Subcutaneous adipose tissue (tissue), 4 donors: ENCODE results near the gene SAE1. TPM values are rescaled to one million over a fixed set of nuclear protein-coding genes. Genes with fewer than 3 reads are reported as not detected.

Experiments
- total RNA-seq, 4 donors: library from RNA; depleted of rRNA; stranded (reverse); fragments of >200 nt; gene quantifications; one replicate each; pipeline ENCODE4 v1.1.0, GENCODE V29; 2016
- TF ChIP-seq, protein P1 (sequence below): fragments of 450-650 bp; IDR thresholded peaks from one replicate; pipeline ENCODE4 v1.5.1; 2016; ENCODE audit warnings: low read depth, mild to moderate bottlenecking, control low read depth, antibody characterized with exemption, moderate library complexity

The SAE1 gene
- total RNA-seq, 4 donors from 2014 or later: 43.9 to 56.7 (median 51.4) TPM

DNA sequence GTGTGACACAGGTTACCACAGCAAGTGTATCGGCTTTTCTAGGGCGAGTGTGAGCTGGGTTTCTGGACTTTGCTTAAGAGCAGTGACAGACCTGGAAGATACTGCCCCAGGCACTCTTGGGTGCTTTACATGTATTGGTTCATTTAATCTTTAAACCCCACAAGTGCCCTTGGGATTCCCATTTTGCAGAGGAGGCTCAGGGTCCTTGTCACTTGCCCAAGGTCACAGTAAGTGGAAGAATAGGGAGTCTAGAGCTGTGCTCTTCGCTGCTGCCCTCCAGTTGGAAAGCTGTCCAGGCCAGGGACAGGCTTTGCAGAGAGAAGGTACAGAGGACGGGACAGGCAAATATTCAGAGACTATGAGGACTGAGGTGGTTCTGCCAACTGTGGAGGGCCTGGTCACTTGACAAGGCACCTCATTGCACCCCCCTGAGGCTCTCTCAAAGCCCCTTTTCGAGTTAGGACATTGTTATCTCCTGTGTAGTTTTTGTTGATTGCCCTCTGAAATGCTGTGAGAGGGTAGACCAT, 57.9 kb downstream of the SAE1 start:
- TF ChIP-seq, protein P1, sequence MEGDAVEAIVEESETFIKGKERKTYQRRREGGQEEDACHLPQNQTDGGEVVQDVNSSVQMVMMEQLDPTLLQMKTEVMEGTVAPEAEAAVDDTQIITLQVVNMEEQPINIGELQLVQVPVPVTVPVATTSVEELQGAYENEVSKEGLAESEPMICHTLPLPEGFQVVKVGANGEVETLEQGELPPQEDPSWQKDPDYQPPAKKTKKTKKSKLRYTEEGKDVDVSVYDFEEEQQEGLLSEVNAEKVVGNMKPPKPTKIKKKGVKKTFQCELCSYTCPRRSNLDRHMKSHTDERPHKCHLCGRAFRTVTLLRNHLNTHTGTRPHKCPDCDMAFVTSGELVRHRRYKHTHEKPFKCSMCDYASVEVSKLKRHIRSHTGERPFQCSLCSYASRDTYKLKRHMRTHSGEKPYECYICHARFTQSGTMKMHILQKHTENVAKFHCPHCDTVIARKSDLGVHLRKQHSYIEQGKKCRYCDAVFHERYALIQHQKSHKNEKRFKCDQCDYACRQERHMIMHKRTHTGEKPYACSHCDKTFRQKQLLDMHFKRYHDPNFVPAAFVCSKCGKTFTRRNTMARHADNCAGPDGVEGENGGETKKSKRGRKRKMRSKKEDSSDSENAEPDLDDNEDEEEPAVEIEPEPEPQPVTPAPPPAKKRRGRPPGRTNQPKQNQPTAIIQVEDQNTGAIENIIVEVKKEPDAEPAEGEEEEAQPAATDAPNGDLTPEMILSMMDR: no peak

DNA sequence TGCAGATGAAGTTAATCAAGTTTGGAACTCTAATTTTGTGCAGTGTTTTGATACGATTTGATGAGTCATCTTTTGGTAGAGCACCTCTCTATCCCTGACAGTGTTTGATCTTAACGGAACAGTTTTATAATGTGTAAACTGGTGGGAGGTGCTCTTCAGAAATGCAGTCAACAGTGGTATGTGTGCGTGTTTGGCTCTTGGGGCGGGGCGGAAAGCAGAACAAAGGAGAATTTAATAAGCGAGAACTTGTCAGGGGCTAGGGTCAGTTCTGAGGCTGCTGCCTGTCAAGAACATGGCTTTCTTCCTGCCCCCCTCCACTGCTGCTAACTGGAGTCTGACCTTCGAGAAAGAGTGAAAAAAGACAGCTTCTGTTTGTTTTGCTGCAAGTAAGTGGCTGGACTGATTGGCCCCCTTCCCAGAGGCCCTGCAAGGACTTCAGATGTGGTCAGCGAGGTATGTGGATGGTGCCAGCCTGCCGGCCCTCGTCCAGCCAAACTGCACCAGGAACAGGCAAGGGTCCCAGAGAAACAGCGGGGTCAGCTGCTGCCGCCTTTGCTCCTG, 59.6 kb downstream of the SAE1 start:
- TF ChIP-seq, protein P1: no peak

DNA sequence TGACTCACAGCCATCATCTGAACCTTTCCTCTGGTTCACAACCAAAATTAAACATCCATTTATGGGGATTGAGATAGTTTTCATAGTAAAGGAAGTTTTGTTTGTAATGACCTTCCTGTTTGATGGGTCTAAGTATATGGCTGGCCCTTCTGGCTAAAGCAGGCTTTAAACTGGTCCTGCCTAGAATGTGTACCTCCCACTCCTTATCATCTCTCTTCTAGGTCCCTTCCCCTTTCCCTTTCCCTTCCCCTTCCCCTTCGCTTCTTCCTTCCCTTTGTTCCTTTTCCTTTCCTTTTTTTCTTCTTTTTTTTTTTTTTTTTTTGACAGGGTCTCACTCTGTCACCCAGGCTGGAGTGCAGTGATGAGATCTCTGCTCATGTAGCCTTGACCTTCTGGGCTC, 64.8 kb downstream of the SAE1 start:
- TF ChIP-seq, protein P1: no peak

DNA sequence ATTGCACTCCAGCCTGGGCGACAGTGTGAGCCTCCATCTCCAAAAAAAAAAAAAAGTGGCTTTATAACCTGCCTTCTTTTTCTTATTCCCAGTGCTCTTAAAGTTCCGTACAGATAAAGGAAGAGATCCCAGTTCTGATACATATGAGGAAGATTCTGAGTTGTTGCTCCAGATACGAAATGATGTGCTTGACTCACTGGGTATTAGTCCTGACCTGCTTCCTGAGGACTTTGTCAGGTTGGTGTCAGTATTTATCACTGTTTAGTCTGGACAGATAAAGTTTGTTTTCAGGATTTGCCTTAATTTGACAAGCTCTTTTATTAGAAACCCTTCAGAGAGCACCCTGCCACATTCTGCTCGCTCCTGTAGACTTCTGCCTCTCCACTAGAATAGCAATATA, 66.5 kb downstream of the SAE1 start:
- TF ChIP-seq, protein P1: no peak

DNA sequence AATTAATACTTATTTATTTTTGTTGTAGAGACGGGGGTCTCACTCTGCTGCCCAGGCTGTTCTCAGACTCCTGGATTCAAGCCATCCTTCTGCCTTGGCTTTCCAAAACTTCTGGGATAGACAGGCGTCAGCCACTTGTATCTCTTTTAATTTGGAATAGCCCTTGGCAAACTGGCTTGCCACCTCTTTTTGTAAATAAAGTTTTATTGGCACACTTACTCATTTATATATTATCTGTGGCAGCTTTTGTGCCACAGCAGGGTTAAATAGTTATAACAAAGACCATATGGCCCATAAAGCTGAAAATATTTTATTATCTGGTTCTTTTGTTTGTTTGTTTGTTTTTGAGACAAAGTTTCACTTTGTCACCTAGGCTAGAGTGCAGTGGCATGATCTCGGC, 69.9 kb downstream of the SAE1 start:
- TF ChIP-seq, protein P1: no peak

DNA sequence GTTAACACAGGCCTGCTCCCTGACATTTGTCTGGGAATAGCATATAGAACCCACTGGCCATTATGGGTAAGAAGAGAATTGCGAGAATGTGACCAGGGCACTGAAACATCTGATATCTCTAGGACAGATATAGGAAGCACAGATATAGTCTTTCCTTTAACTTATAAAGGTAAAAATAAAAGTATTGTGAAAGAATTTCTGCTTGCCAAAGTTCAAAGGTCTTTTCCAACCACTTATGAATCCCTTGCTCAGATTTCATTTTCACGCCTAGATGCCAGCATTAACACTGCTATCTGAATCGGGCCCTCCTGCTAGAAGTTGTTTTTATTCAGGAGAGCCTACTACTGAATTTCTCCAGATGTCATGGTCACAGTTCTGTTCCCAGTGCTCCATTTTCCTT, 72.6 kb downstream of the SAE1 start:
- TF ChIP-seq, protein P1: no peak

DNA sequence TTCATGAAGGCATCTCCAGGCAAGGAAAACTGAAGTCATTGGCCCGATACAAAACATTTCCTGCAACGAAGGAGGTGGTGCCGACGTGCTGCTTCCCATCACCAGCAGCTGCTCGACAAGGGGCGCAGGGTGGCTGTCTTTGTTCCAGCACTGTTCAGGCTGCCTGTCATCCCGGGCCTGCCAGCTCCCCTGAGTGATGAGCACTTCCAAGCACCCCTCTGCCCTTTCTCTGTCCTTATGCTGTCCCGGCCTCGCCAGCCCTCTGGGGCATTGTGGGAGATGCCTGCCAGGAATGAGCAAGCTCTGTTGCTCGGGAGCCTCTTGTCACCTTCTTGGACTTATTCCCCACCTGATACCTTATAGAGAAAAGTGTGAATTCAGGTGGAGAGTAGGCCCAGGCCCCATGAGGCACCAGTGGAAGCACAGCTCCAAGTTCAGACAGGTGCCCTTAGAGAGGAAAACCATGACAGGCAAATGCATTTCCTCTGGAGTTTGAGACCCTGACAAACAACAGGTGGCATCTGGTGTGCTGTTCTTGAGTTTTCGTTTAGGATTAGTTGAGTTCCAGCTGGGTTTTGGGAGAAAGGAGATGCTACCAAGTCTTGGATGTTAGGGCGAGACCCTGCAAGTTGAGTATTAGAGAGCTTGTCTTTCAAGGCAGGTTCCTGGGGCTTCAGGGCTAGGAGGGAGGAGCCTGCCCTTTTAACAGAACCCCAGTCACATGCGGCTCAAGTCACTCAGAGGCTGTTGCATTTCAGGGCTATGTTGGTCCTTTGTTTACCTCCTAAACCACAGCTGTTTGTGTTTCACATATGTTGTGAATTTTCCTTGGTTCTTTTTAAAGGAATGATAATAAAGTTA, 78.9 kb downstream of the SAE1 start:
- TF ChIP-seq, protein P1: no peak
